Stimulated activated naive B cell treated with anti-CD40 and anti-IgM and Interleukin-4, amounts not matched to agents 10 μg/mL and 1 μg/mL and 100 μg/mL, for 72 hours (primary cell): ENCODE results near the gene ARHGAP5.

Source experiments
- ATAC-seq, 2 donors: fragments of 150-1000 bp; cut with Tn5 transposase; replicated peaks; 2 replicates each; pipeline ENCODE4 v1.10.0; 2021; ENCODE audit warnings: moderate library complexity in 1 of 2
- DNase-seq: peaks from one replicate; pipeline ENCODE4 v3.0.0; 2021
- H3K27ac Mint-ChIP-seq: one replicate; pipeline ENCODE4 v1.8.0; 2022; ENCODE audit warnings: mild to moderate bottlenecking, mixed read lengths
- H3K27me3 Mint-ChIP-seq, 2 donors: one replicate each; pipeline ENCODE4 v1.8.0; 2022; ENCODE audit warnings: mixed read lengths in 2 of 2
- H3K36me3 Mint-ChIP-seq, 2 donors: one replicate each; pipeline ENCODE4 v1.8.0; 2022; ENCODE audit warnings: mixed read lengths in 2 of 2, mild to moderate bottlenecking in 1 of 2
- H3K4me1 Mint-ChIP-seq, 2 donors: one replicate each; pipeline ENCODE4 v1.8.0; 2022; ENCODE audit warnings: mixed read lengths in 2 of 2, mild to moderate bottlenecking in 1 of 2
- H3K4me3 Mint-ChIP-seq, 2 donors: one replicate each; pipeline ENCODE4 v1.8.0; 2022; ENCODE audit warnings: mild to moderate bottlenecking in 2 of 2, mixed read lengths in 2 of 2, moderate library complexity in 1 of 2
- H3K9me3 Mint-ChIP-seq, 2 donors: one replicate each; pipeline ENCODE4 v1.8.0; 2022; ENCODE audit warnings: mixed read lengths in 2 of 2, mild to moderate bottlenecking in 1 of 2

ARHGAP5 gene

DNA sequence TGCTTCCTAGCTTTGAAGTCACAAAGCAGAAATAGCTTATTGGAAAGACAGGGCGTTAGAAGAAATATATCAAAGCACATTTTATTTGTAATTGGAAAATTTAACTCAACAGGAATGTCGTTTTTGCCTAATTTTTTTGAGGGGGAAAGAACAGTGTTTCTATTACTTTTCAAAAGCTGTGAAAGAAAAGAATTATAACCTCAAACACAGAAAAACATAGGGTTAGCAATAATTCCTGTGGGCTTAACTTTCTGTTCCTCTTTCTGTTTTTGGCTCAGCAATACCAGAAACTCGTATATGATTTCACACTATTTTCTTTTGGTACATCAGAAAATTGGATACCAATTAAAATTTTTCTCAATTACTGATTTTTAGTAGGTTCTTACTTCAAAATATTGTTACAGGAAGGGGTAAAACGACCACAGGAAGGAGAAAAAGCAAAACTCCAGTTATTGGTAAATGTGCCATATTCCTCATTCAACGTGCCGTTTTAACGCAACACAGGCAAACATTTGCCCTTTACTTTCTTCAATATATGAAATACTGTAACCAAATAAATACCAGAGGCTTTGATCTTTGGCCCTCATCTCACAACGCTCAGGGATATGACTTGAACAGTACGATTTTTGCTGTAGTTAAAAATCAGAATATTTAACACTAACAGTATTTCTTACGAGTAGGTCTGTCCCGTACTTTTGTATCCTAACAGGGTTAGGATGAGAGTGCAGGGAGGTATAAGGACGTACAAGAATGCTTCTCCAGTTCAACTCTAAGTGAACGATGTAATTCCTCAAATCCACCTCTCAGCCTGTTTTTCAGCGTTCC is 123.5 kb downstream of the ARHGAP5 start:
- H3K27me3 Mint-ChIP-seq = no peaks in the 10 kb centered on the region
- H3K4me3 Mint-ChIP-seq = peak overlapping the region; percentile 93 to 95
- DNase-seq = no peak
- peaks cover 33 to 51% of the 10 kb centered on the region in 2 donors for H3K4me1 Mint-ChIP-seq
- H3K9me3 Mint-ChIP-seq = no peaks in the 10 kb centered on the region
- no peaks in the 10 kb centered on the region for H3K36me3 Mint-ChIP-seq
- peak overlapping the region; percentile 100 for H3K27ac Mint-ChIP-seq
- no peak for ATAC-seq

DNA sequence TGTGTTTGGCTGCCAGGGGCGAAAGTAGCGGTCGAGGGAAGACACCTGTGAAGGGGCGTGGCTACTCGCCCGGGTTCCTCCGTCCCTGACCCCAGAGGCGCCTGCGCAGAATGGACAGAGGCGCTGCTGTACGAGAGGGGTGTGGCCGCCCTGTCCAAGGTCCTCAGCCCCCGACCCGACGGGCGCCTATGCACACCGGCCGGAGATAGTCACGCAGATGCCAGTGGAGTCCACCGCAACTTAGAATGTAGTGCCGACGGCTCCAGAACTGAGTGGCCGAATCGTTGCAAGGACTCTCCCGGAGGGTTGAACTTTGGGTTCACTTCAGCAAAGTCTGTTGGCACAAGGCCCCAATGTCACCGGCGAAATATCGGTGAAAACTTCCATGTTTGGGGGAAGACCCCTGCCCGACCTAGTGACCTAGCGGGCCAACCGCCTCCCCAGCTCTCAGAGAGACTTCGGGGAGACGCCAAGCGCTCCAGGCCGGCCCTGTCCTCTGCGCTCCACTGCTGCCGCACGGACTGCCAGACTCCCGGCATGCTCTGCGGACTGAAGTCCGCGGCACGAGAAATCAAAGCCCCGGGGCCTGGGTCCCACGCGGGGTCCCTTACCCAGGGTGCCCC is 124.2 kb downstream of the ARHGAP5 start:
- no peaks in the 10 kb centered on the region for H3K27me3 Mint-ChIP-seq
- H3K4me1 Mint-ChIP-seq = peaks cover 38 to 54% of the 10 kb centered on the region in 2 donors
- peak overlapping the region; percentile 100 for H3K27ac Mint-ChIP-seq
- H3K4me3 Mint-ChIP-seq = peak overlapping the region; percentile 93 to 95
- no peaks in the 10 kb centered on the region for H3K36me3 Mint-ChIP-seq
- ATAC-seq (peak; percentile 61 to 67), DNase-seq (peak; percentile 88)
- no peaks in the 10 kb centered on the region for H3K9me3 Mint-ChIP-seq

DNA sequence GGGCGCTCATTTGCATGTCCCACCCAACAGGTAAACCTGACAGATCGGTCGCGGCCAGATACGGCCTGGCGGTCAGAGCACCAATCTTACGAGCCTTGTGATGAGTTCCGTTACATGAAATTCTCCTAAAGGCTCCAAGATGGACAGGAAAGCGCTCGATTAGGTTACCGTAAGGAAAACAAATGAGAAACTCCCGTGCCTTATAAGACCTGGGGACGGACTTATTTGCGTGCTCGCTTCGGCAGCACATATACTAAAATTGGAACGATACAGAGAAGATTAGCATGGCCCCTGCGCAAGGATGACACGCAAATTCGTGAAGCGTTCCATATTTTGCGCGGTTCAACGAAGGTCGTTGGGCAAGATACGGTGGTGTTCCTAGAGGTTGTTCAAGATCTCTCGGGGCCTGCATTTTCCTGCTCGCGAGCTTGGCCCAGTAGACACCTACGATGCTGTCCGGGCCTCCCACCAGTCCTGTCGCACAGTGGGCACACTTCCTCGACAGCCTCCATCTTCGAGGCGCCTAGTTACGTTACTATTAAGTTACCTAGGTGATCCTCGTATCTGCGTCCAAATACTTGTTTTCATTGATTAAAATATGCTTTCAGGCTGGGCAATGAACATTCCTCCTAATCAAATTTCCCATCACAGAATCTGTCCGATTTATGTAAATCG is 124.8 kb downstream of the ARHGAP5 start, which contains the start of gene RNU6-7:
Gene RNU6-7, plus strand, starts transcription at position 230 of the 675 bp plus-strand sequence.
- Mint-ChIP-seq H3K27me3 (no peaks in the 10 kb centered on the region), H3K4me1 (peaks cover 44 to 61% of the 10 kb centered on the region in 2 donors), H3K9me3 (no peaks in the 10 kb centered on the region), H3K36me3 (no peaks in the 10 kb centered on the region), H3K4me3 (peak within 1 kb of the TSS; percentile 93 to 95), H3K27ac (peak within 1 kb of the TSS; percentile 100)
- ATAC-seq = peak; percentile 10 to 18
- peak; percentile 65 for DNase-seq

DNA sequence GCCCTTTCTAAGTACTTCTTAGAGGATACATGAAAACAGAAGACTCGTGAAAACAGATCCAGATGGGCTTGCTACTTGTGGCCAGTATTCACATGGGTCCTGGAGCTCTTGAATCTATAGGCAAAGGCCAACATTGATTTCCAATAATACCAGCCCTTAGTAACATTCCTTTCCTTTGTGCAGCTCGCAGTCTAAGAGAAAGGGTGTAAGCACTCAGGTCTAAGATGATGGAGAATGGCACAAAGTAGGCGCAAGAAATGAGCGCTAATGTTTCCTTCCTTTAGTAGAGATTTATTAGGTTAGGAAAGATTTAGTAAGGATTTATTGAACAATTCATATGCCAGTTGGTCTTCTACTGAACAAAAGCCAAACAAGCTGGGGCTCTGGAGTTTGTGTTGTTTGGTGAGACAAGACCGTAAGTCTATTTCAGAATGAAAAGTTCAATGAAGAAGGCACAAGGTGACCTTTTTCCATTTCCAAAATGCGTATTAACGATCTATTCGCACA is 125.4 kb downstream of the ARHGAP5 start:
- Mint-ChIP-seq H3K4me3 (peak overlapping the region; percentile 93 to 95), H3K9me3 (no peaks in the 10 kb centered on the region), H3K36me3 (no peaks in the 10 kb centered on the region), H3K4me1 (peaks cover 44 to 61% of the 10 kb centered on the region in 2 donors), H3K27ac (peak overlapping the region; percentile 100), H3K27me3 (no peaks in the 10 kb centered on the region)
- DNase-seq (no peak), ATAC-seq (no peak)

DNA sequence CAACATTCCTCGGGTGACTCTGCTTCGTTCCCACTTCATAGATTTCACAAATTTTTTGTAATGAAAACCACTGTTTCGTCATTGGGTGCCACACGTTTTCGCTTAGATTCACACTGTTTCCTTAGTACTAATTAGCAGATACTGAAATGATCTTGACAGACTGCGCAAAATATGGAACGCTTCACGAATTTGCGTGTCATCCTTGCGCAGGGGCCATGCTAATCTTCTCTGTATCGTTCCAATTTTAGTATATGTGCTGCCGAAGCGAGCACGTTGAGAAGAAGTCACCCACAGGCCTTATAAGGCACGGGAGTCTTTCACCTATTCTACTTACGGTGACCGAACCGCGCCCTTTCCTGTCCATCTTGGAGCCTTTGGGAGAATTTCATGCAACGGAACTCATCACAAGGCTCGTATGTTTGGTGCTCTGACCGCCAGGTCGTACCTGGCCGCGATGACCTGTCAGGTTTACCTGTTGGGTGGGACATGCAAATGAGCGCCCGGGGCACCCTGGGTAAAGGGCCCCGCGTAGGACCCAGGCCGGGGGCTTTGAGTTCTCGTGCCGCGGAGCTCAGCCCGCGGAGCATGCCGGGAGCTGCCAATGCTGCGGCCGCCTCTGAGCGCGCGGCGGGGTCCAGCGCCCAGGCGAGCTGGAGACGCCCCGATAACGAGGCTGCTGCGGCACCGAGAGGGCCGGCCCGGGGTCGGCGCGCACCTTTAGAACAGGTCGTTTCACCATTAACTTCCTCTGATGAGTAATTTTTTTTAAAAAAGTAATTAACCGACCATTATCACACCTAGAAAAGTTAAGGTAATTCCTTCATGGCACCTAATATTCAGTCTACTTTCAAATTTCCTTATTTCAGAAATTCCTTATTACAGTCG is 126.1 kb downstream of the ARHGAP5 start, which contains the start of gene RNU6-8:
Gene RNU6-8, minus strand, starts transcription at position 272 of the 885 bp plus-strand sequence.
- H3K9me3 Mint-ChIP-seq = no peaks in the 10 kb centered on the region
- peak within 1 kb of the TSS; percentile 100 for H3K27ac Mint-ChIP-seq
- peak within 1 kb of the TSS; percentile 93 to 95 for H3K4me3 Mint-ChIP-seq
- DNase-seq (peak; percentile 85), ATAC-seq (peak; percentile 70 to 73)
- H3K36me3 Mint-ChIP-seq = no peaks in the 10 kb centered on the region
- H3K27me3 Mint-ChIP-seq = no peaks in the 10 kb centered on the region
- H3K4me1 Mint-ChIP-seq = peaks cover 46 to 66% of the 10 kb centered on the region in 2 donors

DNA sequence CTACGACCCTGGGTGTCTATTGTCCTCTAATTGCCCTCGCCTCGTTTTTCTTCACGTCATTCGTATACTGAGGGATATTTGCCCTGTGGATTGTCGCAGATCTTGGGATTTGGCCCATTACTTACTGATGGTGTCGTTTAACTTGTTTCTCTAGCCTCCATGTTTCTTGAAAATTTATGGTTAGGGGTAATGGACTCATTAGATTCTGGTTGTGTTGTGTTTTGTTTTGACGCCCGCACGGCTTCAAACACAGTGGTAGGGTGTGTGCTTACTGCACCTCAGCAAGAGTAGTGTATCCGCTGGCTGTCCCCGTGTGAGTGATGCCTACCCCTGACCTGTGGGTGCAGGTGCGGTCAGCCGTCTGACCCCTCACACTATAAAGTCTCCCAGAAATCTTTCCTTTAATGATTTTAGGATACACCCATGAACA is 126.8 kb downstream of the ARHGAP5 start:
- peaks cover 46 to 68% of the 10 kb centered on the region in 2 donors for H3K4me1 Mint-ChIP-seq
- ATAC-seq (no peak), DNase-seq (peak; percentile 4)
- peak overlapping the region; percentile 93 to 95 for H3K4me3 Mint-ChIP-seq
- no peaks in the 10 kb centered on the region for H3K27me3 Mint-ChIP-seq
- no peaks in the 10 kb centered on the region for H3K36me3 Mint-ChIP-seq
- peak overlapping the region; percentile 100 for H3K27ac Mint-ChIP-seq
- no peaks in the 10 kb centered on the region for H3K9me3 Mint-ChIP-seq

DNA sequence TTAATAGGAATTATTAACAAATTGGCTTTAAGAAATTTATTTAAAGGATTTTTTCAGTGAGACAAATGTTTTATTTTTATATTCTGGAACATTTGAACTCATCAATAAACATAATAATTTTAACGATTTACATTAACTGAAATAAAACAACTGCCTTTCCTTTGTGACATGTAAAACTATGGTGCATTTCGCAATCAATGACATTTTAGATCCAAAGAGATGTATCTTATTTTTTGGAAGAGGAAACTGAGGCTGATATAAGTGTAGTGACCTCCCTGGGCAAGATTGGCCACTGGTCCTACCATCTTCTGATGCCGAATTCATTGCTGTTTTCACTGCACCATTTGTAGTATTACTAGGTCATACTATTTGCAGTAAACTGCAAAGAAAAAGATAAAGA is 128.4 kb downstream of the ARHGAP5 start:
- DNase-seq (no peak), ATAC-seq (no peak)
- H3K27ac Mint-ChIP-seq = peak overlapping the region; percentile 89
- no peaks in the 10 kb centered on the region for H3K9me3 Mint-ChIP-seq
- H3K27me3 Mint-ChIP-seq = peaks cover 0 to 4% of the 10 kb centered on the region in 2 donors
- peaks cover 44 to 60% of the 10 kb centered on the region in 2 donors for H3K4me1 Mint-ChIP-seq
- no peaks in the 10 kb centered on the region for H3K36me3 Mint-ChIP-seq
- peak overlapping the region; percentile 39 to 52 for H3K4me3 Mint-ChIP-seq

DNA sequence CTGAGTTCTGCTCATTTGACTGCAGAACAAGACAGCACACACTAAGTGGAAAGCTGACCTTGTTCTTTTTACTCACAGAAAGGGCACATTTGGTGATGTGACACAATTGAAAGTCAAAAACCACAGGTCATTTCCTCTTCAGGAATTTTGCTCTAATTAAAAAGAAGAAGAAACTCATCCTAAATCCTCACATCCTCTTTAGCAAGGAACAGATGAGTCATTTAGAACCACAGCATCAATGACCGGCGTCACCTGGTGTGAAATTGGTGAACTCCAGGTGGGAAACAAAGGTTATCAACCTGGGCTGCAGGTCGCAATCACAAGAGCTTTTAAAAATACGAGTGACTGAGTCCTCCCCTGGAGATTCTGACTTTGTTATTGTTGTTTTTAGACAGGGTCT is 128.9 kb downstream of the ARHGAP5 start:
- H3K27ac Mint-ChIP-seq = peak overlapping the region; percentile 89
- H3K27me3 Mint-ChIP-seq = peaks cover 0 to 4% of the 10 kb centered on the region in 2 donors
- ATAC-seq = peak; percentile 41 to 50
- H3K4me3 Mint-ChIP-seq = peak overlapping the region; percentile 39 to 52
- H3K9me3 Mint-ChIP-seq = no peaks in the 10 kb centered on the region
- peaks cover 42 to 56% of the 10 kb centered on the region in 2 donors for H3K4me1 Mint-ChIP-seq
- H3K36me3 Mint-ChIP-seq = no peaks in the 10 kb centered on the region
- DNase-seq = peak; percentile 71

DNA sequence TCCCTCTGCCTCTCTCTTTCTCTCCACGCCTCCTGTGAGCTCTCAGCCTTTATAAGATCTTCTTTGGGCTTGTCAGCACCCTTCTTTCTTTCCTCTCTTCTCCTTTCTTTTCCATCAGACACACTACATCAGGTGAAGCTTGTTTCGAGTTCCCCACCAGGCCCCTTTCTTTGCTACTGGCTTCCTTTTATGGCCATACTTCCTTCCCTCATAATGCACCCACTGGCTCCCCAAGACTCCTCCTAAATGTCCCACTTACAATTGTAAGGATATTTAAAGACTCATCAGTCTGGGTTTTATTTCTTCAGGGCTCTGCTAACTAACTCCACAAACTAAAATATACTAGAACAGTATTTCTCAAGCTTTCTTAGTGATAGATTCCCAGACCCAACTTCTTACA is 129.4 kb downstream of the ARHGAP5 start:
- DNase-seq = no peak
- no peak for ATAC-seq
- H3K4me3 Mint-ChIP-seq = peak overlapping the region; percentile 42 to 46
- H3K36me3 Mint-ChIP-seq = no peaks in the 10 kb centered on the region
- peak overlapping the region; percentile 89 for H3K27ac Mint-ChIP-seq
- H3K4me1 Mint-ChIP-seq = peaks cover 40 to 52% of the 10 kb centered on the region in 2 donors
- no peaks in the 10 kb centered on the region for H3K9me3 Mint-ChIP-seq
- peaks cover 0 to 4% of the 10 kb centered on the region in 2 donors for H3K27me3 Mint-ChIP-seq

DNA sequence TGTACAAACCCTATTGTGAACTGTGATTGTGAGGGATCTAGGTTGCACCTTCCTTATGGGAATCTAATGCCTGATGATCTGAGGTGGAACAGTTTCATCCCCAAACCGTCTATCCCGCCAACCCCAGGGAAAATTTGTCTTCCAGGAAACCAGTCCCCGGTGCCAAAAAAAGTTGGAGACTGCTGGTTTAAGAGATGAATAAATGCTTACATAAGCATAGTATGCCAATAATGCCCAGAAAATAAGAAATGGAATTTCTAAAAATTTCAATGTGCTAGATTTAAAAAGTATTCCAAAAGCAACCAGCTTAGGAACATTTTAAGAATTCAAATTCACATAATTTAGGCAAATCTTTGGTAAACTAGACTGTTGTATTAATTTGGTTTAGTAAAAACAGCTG is 131.4 kb downstream of the ARHGAP5 start:
- Mint-ChIP-seq H3K4me3 (no peak overlapping the region), H3K36me3 (no peaks in the 10 kb centered on the region), H3K4me1 (peaks cover 26 to 34% of the 10 kb centered on the region in 2 donors), H3K9me3 (no peaks in the 10 kb centered on the region), H3K27me3 (peaks cover 0 to 4% of the 10 kb centered on the region in 2 donors), H3K27ac (no peak overlapping the region)
- ATAC-seq (no peak), DNase-seq (no peak)
